GM12878 (cell line): ENCODE measurements around the gene SPOP. TPM values are rescaled to one million over a fixed set of nuclear protein-coding genes. Genes with fewer than 3 reads are reported as not detected.

Experiments used
- ATAC-seq: fragments of 200-7000 bp; cut with Tn5 transposase; 3 replicates; pipeline ENCODE4 v1.9.1; 2020; ENCODE audit warnings: mild to moderate bottlenecking, moderate library complexity
- BruUV-seq: library from RNA; stranded (reverse); fragments of 400-500 nt; replicated peaks from 2 replicates; lab custom pipeline; 2021; lab: Mats Ljungman, UMichigan
- CTCF ChIA-PET: fragments of 300-600 bp; sonication (Branson Sonifier 250); formaldehyde crosslinking; extraction: SDS; loops from one replicate; lab custom pipeline; 2021; ENCODE audit warnings: inconsistent platforms; lab: Yijun Ruan, JAX
- POLR2A ChIA-PET: fragments of 350-600 bp; formaldehyde crosslinking; extraction: SDS; loops from one replicate; lab custom pipeline; 2021; ENCODE audit warnings: inconsistent platforms; lab: Charles Lee
- RAD21 ChIA-PET: fragments of 300-600 bp; sonication (Branson Sonifier 250); formaldehyde crosslinking; loops from one replicate; lab custom pipeline; 2023; ENCODE audit warnings: antibody characterized with exemption; ENCODE audit not compliant: unreplicated experiment; lab: Charles Lee
- SMC1A ChIA-PET: fragments of 300-600 bp; sonication (Branson Sonifier 250); formaldehyde crosslinking; loops from one replicate; lab custom pipeline; 2023; ENCODE audit not compliant: unreplicated experiment, uncharacterized antibody; lab: Charles Lee
- DNase-seq: peaks from one replicate; pipeline ENCODE4 v3.0.0-alpha.2; 2011; ENCODE audit warnings: low read depth, low spot score
- FAIRE-seq: peaks from 3 replicates; lab custom pipeline; 2011; peaks lifted over from hg19 to GRCh38; lab: Jason Lieb, UNC
- H2AFZ ChIP-seq: 2 replicates; pipeline ENCODE4 v1.6.0; 2011; ENCODE audit warnings: low read depth, low read length, control low read depth; ENCODE audit not compliant: control insufficient read depth
- H3K27ac ChIP-seq: 2 replicates; pipeline ENCODE4 v1.5.1; 2011; ENCODE audit warnings: control low read depth; ENCODE audit not compliant: control insufficient read depth, insufficient read depth
- H3K27me3 ChIP-seq, 2 experiments: replicated peaks in 1 of 2; 2 replicates each; pipeline versions ENCODE4 v1.6.0 to v1.6.1; 2011; ENCODE audit warnings: low read length in 1 of 2; ENCODE audit not compliant: control insufficient read depth in 2 of 2, insufficient read depth in 2 of 2
- H3K36me3 ChIP-seq, 2 experiments: 2 replicates each; pipeline ENCODE4 v1.5.1; 2011; ENCODE audit warnings: low read length in 1 of 2; ENCODE audit not compliant: control insufficient read depth in 2 of 2, insufficient read depth in 2 of 2
- H3K4me1 ChIP-seq: 2 replicates; pipeline ENCODE4 v1.6.1; 2011; ENCODE audit warnings: mild to moderate bottlenecking, low read length, moderate library complexity, mixed read lengths; ENCODE audit not compliant: control insufficient read depth, insufficient read depth
- H3K4me2 ChIP-seq: 2 replicates; pipeline ENCODE4 v1.6.0; 2011; ENCODE audit warnings: control low read depth; ENCODE audit not compliant: control insufficient read depth, insufficient read depth
- H3K4me3 ChIP-seq: fragments of 200-600 bp; sonication (generic); 2 replicates; pipeline ENCODE4 v1.5.1; 2016
- H3K79me2 ChIP-seq: 2 replicates; pipeline ENCODE4 v1.6.0; 2011; ENCODE audit warnings: low read length; ENCODE audit not compliant: control insufficient read depth, insufficient read depth
- H3K9ac ChIP-seq: 2 replicates; pipeline ENCODE4 v1.8.0; 2011; ENCODE audit warnings: low read length, control low read depth, mixed read lengths; ENCODE audit not compliant: control insufficient read depth, insufficient read depth
- H3K9me3 ChIP-seq: replicated peaks from 3 replicates; pipeline ENCODE4 v1.5.1; 2011; ENCODE audit warnings: mild to moderate bottlenecking, low read length; ENCODE audit not compliant: control insufficient read depth, insufficient read depth
- H4K20me1 ChIP-seq: 2 replicates; pipeline ENCODE4 v1.6.0; 2011; ENCODE audit not compliant: control insufficient read depth, insufficient read depth
- CBFB ChIP-seq: IDR thresholded peaks from 2 replicates; pipeline ENCODE4 v1.6.1; 2016; ENCODE audit warnings: antibody characterized with exemption, low read depth
- CBX5 ChIP-seq: sonication (generic); IDR thresholded peaks from 2 replicates; pipeline ENCODE4 v1.6.1; 2016; ENCODE audit warnings: low read depth, moderate library complexity, mild to moderate bottlenecking, inconsistent platforms
- CEBPB ChIP-seq, 2 experiments: fragments of 150-350 bp in 1 of 2; IDR thresholded peaks; 2 replicates each; pipeline ENCODE4 v1.6.1; 2012 to 2014; ENCODE audit warnings: low read depth in 2 of 2, low read length in 2 of 2, borderline replicate concordance in 1 of 2, inconsistent platforms in 1 of 2
- CHD1 ChIP-seq: IDR thresholded peaks from 2 replicates; pipeline ENCODE4 v1.6.1; 2012; ENCODE audit warnings: low read depth, low read length, improper control_type of control experiment
- EGR1 ChIP-seq, 2 experiments: IDR thresholded peaks; 1 replicate in 1 of 2; 2 replicates in 1 of 2; pipeline ENCODE4 v1.6.1; 2011 to 2012; ENCODE audit warnings: low read depth in 2 of 2, low read length in 2 of 2, borderline replicate concordance in 1 of 2, mild to moderate bottlenecking in 1 of 2, moderate library complexity in 1 of 2
- PAX8 ChIP-seq: fragments of 450-650 bp; IDR thresholded peaks from 2 replicates; pipeline ENCODE4 v1.6.1; 2017; ENCODE audit warnings: mild to moderate bottlenecking, moderate library complexity
- POU2F2 ChIP-seq: IDR thresholded peaks from 3 replicates; pipeline ENCODE4 v1.6.1; 2011; ENCODE audit warnings: low read depth, mild to moderate bottlenecking, low read length, borderline replicate concordance
- SP1 ChIP-seq: IDR thresholded peaks from one replicate; pipeline ENCODE4 v1.6.1; 2011; ENCODE audit warnings: low read depth, low read length
- SREBF2 ChIP-seq: IDR thresholded peaks from 2 replicates; pipeline ENCODE4 v1.6.1; 2012; ENCODE audit warnings: mild to moderate bottlenecking, low read length
- SRF ChIP-seq, 2 experiments: IDR thresholded peaks; 2 replicates each; pipeline ENCODE4 v1.6.1; 2011; ENCODE audit warnings: low read depth in 2 of 2, low read length in 2 of 2, mild to moderate bottlenecking in 1 of 2, moderate library complexity in 1 of 2
- YBX1 ChIP-seq: fragments of 450-650 bp; IDR thresholded peaks from 2 replicates; pipeline ENCODE4 v1.6.1; 2016; ENCODE audit warnings: antibody characterized with exemption
- ZZZ3 ChIP-seq: IDR thresholded peaks from 2 replicates; pipeline ENCODE4 v1.6.1; 2011; ENCODE audit warnings: low read depth; ENCODE audit not compliant: control insufficient read depth, insufficient read length
- WGBS: methylation state at CpG from one replicate; pipeline ENCODE4 v1.1.6; 2016; ENCODE audit warnings: low lambda C conversion rate; ENCODE audit not compliant: insufficient replicate concordance, insufficient coverage; ENCODE audit errors: missing lambda C conversion rate; 5-methylcytosine and 5-hydroxymethylcytosine counted together
- in situ Hi-C: fragments of 300-500 bp; cut with MboI; formaldehyde crosslinking; loops from 9 replicates; pipeline ENCODE4 v1.14.3; 2018; ENCODE audit warnings: mixed read lengths
- intact Hi-C: fragments of 100-400 bp; cut with micrococcal nuclease; formaldehyde crosslinking; loops from one replicate; pipeline ENCODE4 v1.14.2; 2022; ENCODE audit not compliant: unreplicated experiment
- polyA plus RNA-seq, 11 experiments: library from polyadenylated mRNA; depleted of rRNA in 4 of 11; unstranded in 6 of 11; stranded (reverse) in 5 of 11; fragments of >200 nt; fragmentation: Nextera tagmentation in 4 of 11; fragmentation: Illumina TruSeq in 1 of 11; extraction: Ambion mirVana in 4 of 11; extraction: Trizol in 1 of 11; gene quantifications; 1 replicate in 1 of 11; 2 replicates in 10 of 11; pipeline versions ENCODE4 v1.2.1 to v1.2.3, GENCODE V29; 2011 to 2016; ENCODE audit warnings: inconsistent platforms in 2 of 11, missing spikeins in 2 of 11, low read depth in 1 of 11
- total RNA-seq, 4 experiments: library from RNA; depleted of rRNA in 3 of 4; stranded (reverse); fragments of >200 nt in 3 of 4; fragmentation: Illumina TruSeq in 1 of 4; extraction: Trizol in 1 of 4; gene quantifications; 2 replicates each; pipeline versions ENCODE4 v1.2.1 to v1.2.3, GENCODE V29; 2013 to 2021
- TF ChIP-seq, protein P1 (sequence below): fragments of 450-650 bp; IDR thresholded peaks from 2 replicates; pipeline ENCODE4 v1.6.1; 2016; ENCODE audit warnings: mild to moderate bottlenecking
- TF ChIP-seq, protein P2 (sequence below): fragments of 450-650 bp; IDR thresholded peaks from 2 replicates; pipeline ENCODE4 v1.6.1; 2017; ENCODE audit warnings: antibody characterized with exemption, mild to moderate bottlenecking, moderate library complexity
- TF ChIP-seq, protein P3 (sequence below): fragments of 450-650 bp; IDR thresholded peaks from 2 replicates; pipeline ENCODE4 v1.6.1; 2014; ENCODE audit warnings: mild to moderate bottlenecking
- TF ChIP-seq, protein P4 (sequence below): IDR thresholded peaks from 2 replicates; pipeline ENCODE4 v1.6.1; 2011; ENCODE audit warnings: borderline replicate concordance, low read depth, mild to moderate bottlenecking, moderate library complexity, mixed read lengths, low read length; ENCODE audit not compliant: insufficient read depth; ENCODE audit errors: extremely low read length

The SPOP gene
- total and polyA plus RNA-seq, 10 of the 15 experiments (the other 5 are each of a cell fraction or from before 2014, with no cell fraction given) = 35.1 to 80.4 (median 44.7) TPM

DNA sequence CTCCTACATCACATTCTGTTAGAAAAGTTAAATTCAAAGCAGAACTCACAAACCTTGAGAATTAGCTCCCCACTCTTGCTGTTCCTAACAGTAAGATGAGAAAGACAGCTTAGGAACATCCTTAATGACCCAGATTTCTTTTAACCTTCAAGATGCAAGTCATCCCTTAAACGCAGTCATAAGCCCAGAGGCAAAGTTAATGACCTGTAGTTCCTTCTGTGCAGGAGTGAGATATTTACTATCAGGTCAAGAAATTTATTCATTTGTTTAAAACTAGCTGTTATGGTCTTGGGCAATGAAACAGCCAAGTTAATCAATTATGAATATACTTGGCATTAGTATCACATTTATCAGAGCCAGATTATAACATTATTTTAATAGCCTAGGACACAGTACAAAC is 65.2 kb downstream of the SPOP start:
- TF ChIP-seq PAX8 (no peak), CBX5 (no peak), POU2F2 (no peak), SRF (IDR thresholded peaks at IDR 0.05; ENCODE audit: low read depth in 2 of 2, low read length in 2 of 2) (no peak), ZZZ3 (no peak), CEBPB (IDR thresholded peaks at IDR 0.05; ENCODE audit: borderline replicate concordance in 1 of 2, low read depth in 2 of 2, low read length in 2 of 2) (no peak), SREBF2 (no peak), YBX1 (no peak), CBFB (no peak), EGR1 (IDR thresholded peaks at IDR 0.05; ENCODE audit: borderline replicate concordance in 1 of 2, low read depth in 2 of 2, low read length in 2 of 2) (no peak), SP1 (no peak), CHD1 (no peak)
- TF ChIP-seq, protein P1, sequence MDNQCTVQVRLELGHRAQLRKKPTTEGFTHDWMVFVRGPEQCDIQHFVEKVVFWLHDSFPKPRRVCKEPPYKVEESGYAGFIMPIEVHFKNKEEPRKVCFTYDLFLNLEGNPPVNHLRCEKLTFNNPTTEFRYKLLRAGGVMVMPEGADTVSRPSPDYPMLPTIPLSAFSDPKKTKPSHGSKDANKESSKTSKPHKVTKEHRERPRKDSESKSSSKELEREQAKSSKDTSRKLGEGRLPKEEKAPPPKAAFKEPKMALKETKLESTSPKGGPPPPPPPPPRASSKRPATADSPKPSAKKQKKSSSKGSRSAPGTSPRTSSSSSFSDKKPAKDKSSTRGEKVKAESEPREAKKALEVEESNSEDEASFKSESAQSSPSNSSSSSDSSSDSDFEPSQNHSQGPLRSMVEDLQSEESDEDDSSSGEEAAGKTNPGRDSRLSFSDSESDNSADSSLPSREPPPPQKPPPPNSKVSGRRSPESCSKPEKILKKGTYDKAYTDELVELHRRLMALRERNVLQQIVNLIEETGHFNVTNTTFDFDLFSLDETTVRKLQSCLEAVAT = no peak
- TF ChIP-seq, protein P2, sequence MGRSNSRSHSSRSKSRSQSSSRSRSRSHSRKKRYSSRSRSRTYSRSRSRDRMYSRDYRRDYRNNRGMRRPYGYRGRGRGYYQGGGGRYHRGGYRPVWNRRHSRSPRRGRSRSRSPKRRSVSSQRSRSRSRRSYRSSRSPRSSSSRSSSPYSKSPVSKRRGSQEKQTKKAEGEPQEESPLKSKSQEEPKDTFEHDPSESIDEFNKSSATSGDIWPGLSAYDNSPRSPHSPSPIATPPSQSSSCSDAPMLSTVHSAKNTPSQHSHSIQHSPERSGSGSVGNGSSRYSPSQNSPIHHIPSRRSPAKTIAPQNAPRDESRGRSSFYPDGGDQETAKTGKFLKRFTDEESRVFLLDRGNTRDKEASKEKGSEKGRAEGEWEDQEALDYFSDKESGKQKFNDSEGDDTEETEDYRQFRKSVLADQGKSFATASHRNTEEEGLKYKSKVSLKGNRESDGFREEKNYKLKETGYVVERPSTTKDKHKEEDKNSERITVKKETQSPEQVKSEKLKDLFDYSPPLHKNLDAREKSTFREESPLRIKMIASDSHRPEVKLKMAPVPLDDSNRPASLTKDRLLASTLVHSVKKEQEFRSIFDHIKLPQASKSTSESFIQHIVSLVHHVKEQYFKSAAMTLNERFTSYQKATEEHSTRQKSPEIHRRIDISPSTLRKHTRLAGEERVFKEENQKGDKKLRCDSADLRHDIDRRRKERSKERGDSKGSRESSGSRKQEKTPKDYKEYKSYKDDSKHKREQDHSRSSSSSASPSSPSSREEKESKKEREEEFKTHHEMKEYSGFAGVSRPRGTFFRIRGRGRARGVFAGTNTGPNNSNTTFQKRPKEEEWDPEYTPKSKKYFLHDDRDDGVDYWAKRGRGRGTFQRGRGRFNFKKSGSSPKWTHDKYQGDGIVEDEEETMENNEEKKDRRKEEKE = no peak
- TF ChIP-seq, protein P3, sequence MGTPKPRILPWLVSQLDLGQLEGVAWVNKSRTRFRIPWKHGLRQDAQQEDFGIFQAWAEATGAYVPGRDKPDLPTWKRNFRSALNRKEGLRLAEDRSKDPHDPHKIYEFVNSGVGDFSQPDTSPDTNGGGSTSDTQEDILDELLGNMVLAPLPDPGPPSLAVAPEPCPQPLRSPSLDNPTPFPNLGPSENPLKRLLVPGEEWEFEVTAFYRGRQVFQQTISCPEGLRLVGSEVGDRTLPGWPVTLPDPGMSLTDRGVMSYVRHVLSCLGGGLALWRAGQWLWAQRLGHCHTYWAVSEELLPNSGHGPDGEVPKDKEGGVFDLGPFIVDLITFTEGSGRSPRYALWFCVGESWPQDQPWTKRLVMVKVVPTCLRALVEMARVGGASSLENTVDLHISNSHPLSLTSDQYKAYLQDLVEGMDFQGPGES = no peak
- TF ChIP-seq, protein P4, sequence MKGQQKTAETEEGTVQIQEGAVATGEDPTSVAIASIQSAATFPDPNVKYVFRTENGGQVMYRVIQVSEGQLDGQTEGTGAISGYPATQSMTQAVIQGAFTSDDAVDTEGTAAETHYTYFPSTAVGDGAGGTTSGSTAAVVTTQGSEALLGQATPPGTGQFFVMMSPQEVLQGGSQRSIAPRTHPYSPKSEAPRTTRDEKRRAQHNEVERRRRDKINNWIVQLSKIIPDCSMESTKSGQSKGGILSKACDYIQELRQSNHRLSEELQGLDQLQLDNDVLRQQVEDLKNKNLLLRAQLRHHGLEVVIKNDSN = no peak
- ChIA-PET SMC1A (interaction anchor here (1.0 to 3.6 kb wide), 4 partner anchors 15 to 84 kb away, joined by 3 to 16 read pairs (median 5); no protein-coding TSS in a partner anchor), POLR2A (interaction anchor here (0.6 to 1.3 kb wide), 5 partner anchors 15 to 1394 kb away, joined by 3 to 8 read pairs (median 4); no protein-coding TSS in a partner anchor), RAD21 (interaction anchor here (0.5 to 1.6 kb wide), 2 partner anchors 56 to 1470 kb away, joined by 3 read pairs; no protein-coding TSS in a partner anchor), CTCF (interaction anchor here (0.6 to 1.0 kb wide), 4 partner anchors 43 to 1954 kb away, joined by 3 to 4 read pairs (median 3); no protein-coding TSS in a partner anchor)
- intact Hi-C loops = loop anchor here (10.0 kb wide), 1 partner anchor 82 kb away; no protein-coding TSS in a partner anchor
- in situ Hi-C loops = no loop called here
- no peak overlapping the region for H3K27ac ChIP-seq
- H4K20me1 ChIP-seq = no peaks in the 10 kb centered on the region
- no peak overlapping the region for H3K9ac ChIP-seq
- 32% methylated on average over 1 of the region's 1 CpG for WGBS
- H3K4me2 ChIP-seq = no peak overlapping the region
- no peaks in the 10 kb centered on the region for H3K79me2 ChIP-seq
- no TSS peak for BruUV-seq
- DNase-seq (no peak), FAIRE-seq (no peak), ATAC-seq (no peak)
- H3K27me3 ChIP-seq = no peaks in the 10 kb centered on the region
- H3K4me1 ChIP-seq = peaks cover 5% of the 10 kb centered on the region; the same call in 1 of the 2 replicates
- H3K9me3 ChIP-seq = no peaks in the 10 kb centered on the region
- H3K36me3 ChIP-seq = peaks cover 9 to 34% of the 10 kb centered on the region in 2 experiments
- no peak overlapping the region for H3K4me3 ChIP-seq
- H2AFZ ChIP-seq = no peak overlapping the region
